Measurements from ENCODE around the gene POF1B.

Gene POF1B

GRCh38 chrX:85379174-85379907 is at the start of gene POF1B:
Gene POF1B (minus strand): TSS chrX:85379665. CDS start chrX:85379454, 211 bp downstream.
- Histone ChIP-seq H3K4me1 (ENCODE audit: control insufficient read depth, insufficient read depth, low read length, unreplicated experiment) (no peaks in the 10 kb centered on the region), H3K79me2 (ENCODE audit: control insufficient read depth, insufficient read depth, low read length, unreplicated experiment) (no peaks in the 10 kb centered on the region), H2AFZ (ENCODE audit: low read length, unreplicated experiment) (no peak within 1 kb of the TSS), H3K4me3 (ENCODE audit: low read depth, low read length) (no peak within 1 kb of the TSS), H3K36me3 (ENCODE audit: insufficient read depth, low read length) (no peaks in the 10 kb centered on the region), H3K27me3 (ENCODE audit: insufficient read depth, low read length) (no peaks in the 10 kb centered on the region), H3K27ac (ENCODE audit: low read depth, low read length) (no peak within 1 kb of the TSS)

- no peaks in the 10 kb centered on the region for H3K79me2 ChIP-seq (ENCODE audit: control insufficient read depth, insufficient read depth, low read length, unreplicated experiment)
- no peak overlapping the region for H3K27ac ChIP-seq (ENCODE audit: low read depth, low read length)
- no peaks in the 10 kb centered on the region for H3K27me3 ChIP-seq (ENCODE audit: insufficient read depth, low read length)
- H2AFZ ChIP-seq (ENCODE audit: low read length, unreplicated experiment) = no peak overlapping the region
- H3K4me1 ChIP-seq (ENCODE audit: control insufficient read depth, insufficient read depth, low read length, unreplicated experiment) = no peaks in the 10 kb centered on the region
- H3K36me3 ChIP-seq (ENCODE audit: insufficient read depth, low read length) = no peaks in the 10 kb centered on the region
- H3K4me3 ChIP-seq (ENCODE audit: low read depth, low read length) = no peak overlapping the region
Observed at GRCh38 chrX:85429066-85429465, 49.6 kb upstream of the POF1B start.

- Histone ChIP-seq H3K27ac (ENCODE audit: low read depth, low read length) (no peak overlapping the region), H3K4me3 (ENCODE audit: low read depth, low read length) (no peak overlapping the region), H3K36me3 (ENCODE audit: insufficient read depth, low read length) (no peaks in the 10 kb centered on the region), H3K79me2 (ENCODE audit: control insufficient read depth, insufficient read depth, low read length, unreplicated experiment) (no peaks in the 10 kb centered on the region), H2AFZ (ENCODE audit: low read length, unreplicated experiment) (no peak overlapping the region), H3K27me3 (ENCODE audit: insufficient read depth, low read length) (no peaks in the 10 kb centered on the region), H3K4me1 (ENCODE audit: control insufficient read depth, insufficient read depth, low read length, unreplicated experiment) (no peaks in the 10 kb centered on the region)
Observed at GRCh38 chrX:85419293-85419692, 39.8 kb upstream of the POF1B start.

- H3K4me1 ChIP-seq (ENCODE audit: control insufficient read depth, insufficient read depth, low read length, unreplicated experiment) = no peaks in the 10 kb centered on the region
- no peak overlapping the region for H3K27ac ChIP-seq (ENCODE audit: low read depth, low read length)
- H3K4me3 ChIP-seq (ENCODE audit: low read depth, low read length) = no peak overlapping the region
- no peaks in the 10 kb centered on the region for H3K27me3 ChIP-seq (ENCODE audit: insufficient read depth, low read length)
- no peaks in the 10 kb centered on the region for H3K36me3 ChIP-seq (ENCODE audit: insufficient read depth, low read length)
- no peaks in the 10 kb centered on the region for H3K79me2 ChIP-seq (ENCODE audit: control insufficient read depth, insufficient read depth, low read length, unreplicated experiment)
- no peak overlapping the region for H2AFZ ChIP-seq (ENCODE audit: low read length, unreplicated experiment)
Observed at GRCh38 chrX:85391878-85392238, 12.4 kb upstream of the POF1B start.

- no peaks in the 10 kb centered on the region for H3K79me2 ChIP-seq (ENCODE audit: control insufficient read depth, insufficient read depth, low read length, unreplicated experiment)
- no peaks in the 10 kb centered on the region for H3K4me1 ChIP-seq (ENCODE audit: control insufficient read depth, insufficient read depth, low read length, unreplicated experiment)
- no peak overlapping the region for H3K27ac ChIP-seq (ENCODE audit: low read depth, low read length)
- no peaks in the 10 kb centered on the region for H3K36me3 ChIP-seq (ENCODE audit: insufficient read depth, low read length)
- no peak overlapping the region for H2AFZ ChIP-seq (ENCODE audit: low read length, unreplicated experiment)
- no peak overlapping the region for H3K4me3 ChIP-seq (ENCODE audit: low read depth, low read length)
- H3K27me3 ChIP-seq (ENCODE audit: insufficient read depth, low read length) = no peaks in the 10 kb centered on the region
Observed at GRCh38 chrX:85391185-85391877, 11.9 kb upstream of the POF1B start.

- Histone ChIP-seq H3K4me3 (ENCODE audit: low read depth, low read length) (no peak overlapping the region), H3K27ac (ENCODE audit: low read depth, low read length) (no peak overlapping the region), H3K4me1 (ENCODE audit: control insufficient read depth, insufficient read depth, low read length, unreplicated experiment) (no peaks in the 10 kb centered on the region), H3K36me3 (ENCODE audit: insufficient read depth, low read length) (no peaks in the 10 kb centered on the region), H3K79me2 (ENCODE audit: control insufficient read depth, insufficient read depth, low read length, unreplicated experiment) (no peaks in the 10 kb centered on the region), H3K27me3 (ENCODE audit: insufficient read depth, low read length) (no peaks in the 10 kb centered on the region), H2AFZ (ENCODE audit: low read length, unreplicated experiment) (no peak overlapping the region)
Observed at GRCh38 chrX:85381602-85382001, 2.1 kb upstream of the POF1B start.

GRCh38 chrX:85378461-85378860 is 1.0 kb downstream of the POF1B start:
- Histone ChIP-seq H3K36me3 (ENCODE audit: insufficient read depth, low read length) (no peaks in the 10 kb centered on the region), H3K4me3 (ENCODE audit: low read depth, low read length) (no peak overlapping the region), H3K27me3 (ENCODE audit: insufficient read depth, low read length) (no peaks in the 10 kb centered on the region), H2AFZ (ENCODE audit: low read length, unreplicated experiment) (no peak overlapping the region), H3K4me1 (ENCODE audit: control insufficient read depth, insufficient read depth, low read length, unreplicated experiment) (no peaks in the 10 kb centered on the region), H3K27ac (ENCODE audit: low read depth, low read length) (no peak overlapping the region), H3K79me2 (ENCODE audit: control insufficient read depth, insufficient read depth, low read length, unreplicated experiment) (no peaks in the 10 kb centered on the region)

GRCh38 chrX:85375333-85375738 is 4.1 kb downstream of the POF1B start:
- H3K4me3 ChIP-seq (ENCODE audit: low read depth, low read length) = no peak overlapping the region
- H3K27me3 ChIP-seq (ENCODE audit: insufficient read depth, low read length) = no peaks in the 10 kb centered on the region

GRCh38 chrX:85365370-85365995 is 14.0 kb downstream of the POF1B start:
- H3K4me1 ChIP-seq (ENCODE audit: control insufficient read depth, insufficient read depth, low read length, unreplicated experiment) = no peaks in the 10 kb centered on the region
- no peaks in the 10 kb centered on the region for H3K36me3 ChIP-seq (ENCODE audit: insufficient read depth, low read length)
- no peak overlapping the region for H2AFZ ChIP-seq (ENCODE audit: low read length, unreplicated experiment)
- no peak overlapping the region for H3K27ac ChIP-seq (ENCODE audit: low read depth, low read length)
- no peaks in the 10 kb centered on the region for H3K79me2 ChIP-seq (ENCODE audit: control insufficient read depth, insufficient read depth, low read length, unreplicated experiment)
- H3K27me3 ChIP-seq (ENCODE audit: insufficient read depth, low read length) = no peaks in the 10 kb centered on the region
- H3K4me3 ChIP-seq (ENCODE audit: low read depth, low read length) = no peak overlapping the region

More at GRCh38 chrX:85375333-85375738, 4.1 kb downstream of the POF1B start:
- Histone ChIP-seq H3K36me3 (ENCODE audit: insufficient read depth, low read length) (no peaks in the 10 kb centered on the region), H3K27ac (ENCODE audit: low read depth, low read length) (no peak overlapping the region), H2AFZ (ENCODE audit: low read length, unreplicated experiment) (no peak overlapping the region), H3K4me1 (ENCODE audit: control insufficient read depth, insufficient read depth, low read length, unreplicated experiment) (no peaks in the 10 kb centered on the region), H3K79me2 (ENCODE audit: control insufficient read depth, insufficient read depth, low read length, unreplicated experiment) (no peaks in the 10 kb centered on the region)

- H2AFZ ChIP-seq (ENCODE audit: low read length, unreplicated experiment) = no peak overlapping the region
- H3K4me3 ChIP-seq (ENCODE audit: low read depth, low read length) = no peak overlapping the region
- no peaks in the 10 kb centered on the region for H3K27me3 ChIP-seq (ENCODE audit: insufficient read depth, low read length)
- H3K79me2 ChIP-seq (ENCODE audit: control insufficient read depth, insufficient read depth, low read length, unreplicated experiment) = no peaks in the 10 kb centered on the region
- no peaks in the 10 kb centered on the region for H3K36me3 ChIP-seq (ENCODE audit: insufficient read depth, low read length)
- H3K4me1 ChIP-seq (ENCODE audit: control insufficient read depth, insufficient read depth, low read length, unreplicated experiment) = no peaks in the 10 kb centered on the region
- no peak overlapping the region for H3K27ac ChIP-seq (ENCODE audit: low read depth, low read length)
Observed at GRCh38 chrX:85359051-85359450, 20.4 kb downstream of the POF1B start.

GRCh38 chrX:85345523-85345922 is 33.9 kb downstream of the POF1B start:
- Histone ChIP-seq H3K79me2 (ENCODE audit: control insufficient read depth, insufficient read depth, low read length, unreplicated experiment) (no peaks in the 10 kb centered on the region), H3K36me3 (ENCODE audit: insufficient read depth, low read length) (no peaks in the 10 kb centered on the region), H3K27ac (ENCODE audit: low read depth, low read length) (no peak overlapping the region), H3K4me1 (ENCODE audit: control insufficient read depth, insufficient read depth, low read length, unreplicated experiment) (no peaks in the 10 kb centered on the region), H2AFZ (ENCODE audit: low read length, unreplicated experiment) (no peak overlapping the region), H3K27me3 (ENCODE audit: insufficient read depth, low read length) (no peaks in the 10 kb centered on the region), H3K4me3 (ENCODE audit: low read depth, low read length) (no peak overlapping the region)

Data from ACC112 (cell line).